GM21447 (cell line): Measurements from ENCODE around the gene PI4K2A.
"Not testable (repeated sequence)": the region's sequence is repeated elsewhere in the genome, so short reads cannot be mapped to it uniquely, and the experiment has no call there.

ENCODE experiments used
- ATAC-seq: cut with Tn5 transposase; IDR thresholded peaks from one replicate; pipeline ENCODE4 v1.9.1; 2021; ENCODE audit not compliant: unreplicated experiment

The PI4K2A gene

DNA sequence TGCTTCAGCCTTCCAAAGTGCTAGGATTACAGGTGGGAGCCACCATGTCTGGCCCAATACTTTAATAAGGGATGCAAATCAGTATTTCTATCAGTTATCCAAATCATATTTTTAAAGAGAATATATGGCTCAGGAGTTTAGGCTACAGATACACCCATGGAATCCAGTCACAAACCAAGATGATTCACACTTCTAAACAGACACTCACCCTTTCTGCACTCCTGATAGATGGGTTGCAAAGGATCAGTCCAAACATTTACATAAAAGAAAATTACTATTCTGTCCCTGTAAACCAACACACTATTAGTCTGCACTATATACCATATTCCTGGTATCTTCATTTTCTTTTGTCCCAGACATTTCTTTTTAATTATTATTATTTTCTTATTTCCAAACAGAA, 9.4 kb upstream of the PI4K2A start:
- no peak for ATAC-seq

DNA sequence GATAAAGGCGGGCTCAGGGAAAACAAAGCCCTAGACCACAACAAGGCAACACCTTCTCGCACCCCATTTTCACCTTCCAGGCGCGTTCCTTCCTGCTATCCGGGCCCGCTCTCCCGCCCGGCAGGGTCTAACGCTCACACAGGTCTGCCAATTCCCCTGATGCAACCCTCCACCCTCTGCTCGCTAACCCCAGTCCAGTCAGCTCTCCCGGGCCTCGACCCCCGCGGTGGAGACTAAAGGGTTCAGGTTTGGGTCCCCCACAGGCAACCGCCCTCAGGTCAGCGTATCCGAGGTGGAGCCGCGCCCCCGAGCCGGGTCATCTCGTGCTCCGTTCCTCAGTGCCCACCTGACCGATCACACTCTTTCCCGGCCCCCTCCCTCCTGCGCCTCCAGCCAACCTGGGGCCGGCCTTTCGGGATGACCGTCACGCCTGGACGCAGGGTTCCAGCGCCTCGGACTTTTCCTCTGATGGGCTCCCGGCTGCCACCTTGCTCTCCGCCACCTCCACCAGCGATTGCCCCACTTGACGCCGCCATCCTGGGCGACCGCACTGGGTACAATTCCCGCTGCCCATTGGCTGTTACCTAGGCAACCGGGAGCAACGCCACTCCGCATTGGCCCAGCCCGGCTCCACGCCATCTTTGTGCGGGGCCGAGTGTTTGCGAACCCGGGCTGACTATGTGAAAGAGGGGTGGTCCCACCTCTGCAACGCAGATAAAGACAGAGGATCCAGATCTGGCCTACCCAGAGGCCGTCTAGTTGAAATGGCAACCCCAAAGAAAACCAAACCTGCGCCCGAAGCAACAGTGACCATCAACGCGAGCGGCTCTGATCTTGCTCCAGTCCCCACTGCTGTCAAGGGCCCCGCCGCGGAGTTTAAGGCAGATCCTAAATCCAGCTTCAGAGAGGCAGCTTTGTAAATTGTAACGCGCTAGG, 7.3 kb upstream of the PI4K2A start, which contains the start of gene MORN4:
MORN4 (minus strand) TSS at position 552 of the 936 bp plus-strand sequence. CDS start 13,847 bp downstream, outside the sequence.
- ATAC-seq: peak; percentile 98

DNA sequence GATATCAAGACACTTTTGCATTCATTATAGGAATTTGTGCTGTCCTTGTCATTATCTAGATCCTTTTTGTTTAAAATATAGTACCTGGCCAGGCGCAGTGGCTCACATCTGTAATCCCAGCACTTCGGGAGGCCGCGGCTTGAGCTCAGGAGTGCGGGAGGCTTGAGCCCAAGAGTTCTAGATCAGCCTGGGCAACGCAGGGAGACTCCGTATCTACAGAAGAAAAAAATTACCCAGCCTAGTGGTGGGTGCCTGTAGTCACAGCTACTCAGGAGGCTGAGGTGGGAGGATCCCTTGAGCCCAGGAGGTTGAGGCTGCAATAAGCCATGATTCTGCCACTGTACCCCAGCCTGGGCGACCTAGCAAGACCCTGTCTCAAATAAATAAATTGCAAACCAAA, 6.5 kb upstream of the PI4K2A start:
- no peak for ATAC-seq

DNA sequence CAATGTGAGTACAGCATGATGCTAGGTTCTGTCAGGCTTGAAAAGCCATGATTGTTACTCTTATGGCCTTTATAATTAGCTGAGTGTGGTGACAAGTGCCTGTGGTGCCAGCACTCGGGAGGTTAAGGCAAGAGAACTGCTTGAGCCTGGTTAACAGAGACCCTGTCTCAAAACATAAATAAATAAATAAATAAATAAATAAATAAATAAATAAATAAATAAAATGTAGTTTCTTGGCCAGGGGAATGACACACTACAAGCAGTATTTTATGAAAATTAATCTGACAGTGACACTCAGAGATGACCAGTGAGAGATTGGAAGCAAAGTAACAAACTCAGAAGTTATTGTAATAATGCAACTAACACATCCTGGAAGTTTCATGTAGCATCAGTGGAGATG, 4.9 kb upstream of the PI4K2A start:
- no peak for ATAC-seq

DNA sequence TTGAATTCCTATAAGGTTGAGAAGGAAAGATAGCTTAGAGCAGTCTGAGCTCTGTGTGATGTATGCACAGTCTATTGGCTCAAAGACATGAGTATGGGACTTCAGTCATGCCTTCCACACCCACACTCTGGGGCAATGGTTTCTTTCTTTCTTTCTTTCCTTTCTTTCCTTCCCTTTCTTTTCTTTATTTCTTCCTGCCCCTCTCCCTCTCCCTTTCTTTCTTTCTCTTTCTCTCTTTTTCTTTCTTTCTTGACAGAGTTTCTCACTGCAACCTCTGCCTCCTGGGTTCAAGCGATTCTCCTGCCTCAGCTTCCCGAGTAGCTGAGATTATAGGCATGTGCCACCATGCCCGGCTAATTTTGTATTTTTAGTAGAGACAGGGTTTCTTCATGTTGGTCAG, 1.4 kb upstream of the PI4K2A start:
- ATAC-seq: not testable (repeated sequence)

DNA sequence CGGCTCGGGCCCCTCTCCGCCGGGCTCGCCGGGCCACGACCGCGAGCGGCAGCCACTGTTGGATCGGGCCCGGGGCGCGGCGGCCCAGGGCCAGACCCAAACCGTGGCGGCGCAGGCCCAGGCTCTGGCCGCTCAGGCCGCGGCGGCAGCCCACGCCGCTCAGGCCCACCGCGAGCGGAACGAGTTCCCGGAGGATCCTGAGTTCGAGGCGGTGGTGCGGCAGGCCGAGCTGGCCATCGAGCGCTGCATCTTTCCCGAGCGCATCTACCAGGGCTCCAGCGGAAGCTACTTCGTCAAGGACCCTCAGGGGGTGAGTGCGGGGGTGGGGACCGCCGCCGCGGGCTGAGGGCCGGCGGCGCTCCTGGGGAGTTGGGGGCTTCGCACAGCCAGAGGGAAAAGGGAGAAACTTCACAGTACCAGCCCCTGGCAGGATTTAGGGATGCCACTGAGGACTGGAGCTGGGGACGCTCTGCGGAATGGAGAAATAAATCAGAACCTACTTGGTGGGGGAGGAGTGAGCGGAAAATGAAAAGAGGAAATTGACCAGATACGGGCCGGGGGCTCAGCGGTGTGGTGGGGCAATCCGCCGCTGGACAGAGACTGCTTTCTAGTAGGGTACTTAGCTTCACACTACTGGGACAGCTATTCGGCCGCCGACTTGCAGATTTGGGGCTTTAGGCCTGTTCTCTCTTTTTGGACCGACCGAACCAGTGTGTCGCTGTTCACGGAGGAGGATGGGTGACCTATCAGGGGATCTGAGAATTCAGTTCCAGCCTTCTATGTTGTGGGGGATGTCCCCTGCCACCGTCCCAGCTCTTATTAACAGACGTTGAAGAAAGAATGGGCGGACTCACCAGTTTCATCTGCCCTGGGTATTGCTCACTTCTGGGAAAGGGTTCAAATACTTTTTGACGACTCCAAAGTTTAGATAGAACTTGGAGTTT, 669 bp downstream of the PI4K2A start:
- peak; percentile 9 for ATAC-seq

DNA sequence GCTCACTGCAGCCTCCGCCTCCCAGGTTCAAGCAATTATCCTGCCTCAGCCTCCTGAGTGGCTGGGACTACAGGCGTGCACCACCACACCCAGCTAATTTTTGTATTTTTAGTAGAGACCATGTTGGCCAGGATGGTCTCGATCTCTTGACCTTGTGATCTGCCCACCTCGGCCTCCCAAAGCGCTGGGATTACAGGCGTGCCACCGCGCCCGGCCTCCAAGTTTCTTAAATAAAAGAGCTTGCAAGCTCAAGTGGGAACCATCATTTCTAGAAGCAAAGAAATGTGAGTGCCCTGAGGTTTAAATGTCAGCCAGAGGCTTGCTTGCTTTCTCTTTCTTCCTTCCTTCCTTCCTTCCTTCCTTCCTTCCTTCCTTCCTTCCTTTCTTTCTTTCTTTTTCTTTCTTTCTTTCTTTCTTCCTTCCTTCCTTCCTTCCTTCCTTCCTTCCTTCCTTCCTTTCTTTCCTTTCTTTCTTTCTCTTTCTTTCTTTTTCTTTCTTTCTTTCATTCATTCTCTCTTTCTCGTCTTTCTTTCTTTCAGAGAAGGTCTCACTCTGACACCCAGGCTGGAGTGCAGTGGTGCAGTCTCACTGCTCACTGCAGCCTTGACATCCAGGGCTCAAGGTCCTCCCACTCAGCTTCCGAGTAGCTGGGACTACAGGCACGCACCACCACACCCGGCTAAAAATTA, 2.1 kb downstream of the PI4K2A start:
- ATAC-seq: not testable (repeated sequence)

DNA sequence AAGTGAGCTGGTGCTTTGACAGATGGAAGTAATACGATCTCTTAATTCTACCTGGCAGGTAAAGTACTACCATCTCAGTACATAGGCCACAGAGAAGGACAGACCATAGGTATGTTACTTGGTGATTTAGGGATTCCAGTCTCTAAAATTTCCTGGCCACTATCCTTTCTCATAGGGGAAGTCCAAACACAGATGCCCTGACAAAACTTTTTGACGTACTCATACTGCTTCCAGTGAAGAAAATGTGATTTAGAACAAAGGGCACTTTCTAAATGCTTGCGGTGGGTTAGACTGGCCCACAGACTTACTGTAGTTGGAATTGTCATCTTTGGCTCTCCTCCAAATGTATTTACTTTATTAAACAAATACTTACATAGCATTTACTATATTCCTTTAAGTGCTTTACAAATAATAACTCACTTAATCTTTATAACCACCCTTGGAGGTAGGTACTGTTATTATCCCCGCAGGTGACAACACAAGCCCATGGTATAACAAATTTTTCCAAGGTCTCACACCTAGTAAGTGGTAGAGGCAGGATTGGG, 3.0 kb downstream of the PI4K2A start:
- ATAC-seq: no peak

DNA sequence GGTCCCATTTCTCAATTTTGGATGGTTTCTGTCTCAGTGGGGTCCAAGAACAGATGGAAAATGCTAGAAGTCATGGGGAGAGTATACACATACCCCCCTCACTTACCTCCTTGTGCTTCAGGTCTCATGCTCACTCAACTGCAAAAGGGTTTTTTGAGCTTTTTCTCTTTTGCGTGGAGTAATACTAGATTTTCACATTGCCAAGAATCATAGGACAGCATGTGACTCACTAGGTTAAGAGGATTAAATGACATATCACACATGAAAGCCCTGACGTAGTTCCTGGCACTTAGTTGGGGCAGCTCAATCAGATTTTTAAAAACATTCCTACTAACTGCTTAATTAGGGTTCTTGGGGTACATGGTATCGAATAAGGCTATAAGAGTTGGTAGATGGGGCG, 4.5 kb downstream of the PI4K2A start:
- ATAC-seq: no peak

DNA sequence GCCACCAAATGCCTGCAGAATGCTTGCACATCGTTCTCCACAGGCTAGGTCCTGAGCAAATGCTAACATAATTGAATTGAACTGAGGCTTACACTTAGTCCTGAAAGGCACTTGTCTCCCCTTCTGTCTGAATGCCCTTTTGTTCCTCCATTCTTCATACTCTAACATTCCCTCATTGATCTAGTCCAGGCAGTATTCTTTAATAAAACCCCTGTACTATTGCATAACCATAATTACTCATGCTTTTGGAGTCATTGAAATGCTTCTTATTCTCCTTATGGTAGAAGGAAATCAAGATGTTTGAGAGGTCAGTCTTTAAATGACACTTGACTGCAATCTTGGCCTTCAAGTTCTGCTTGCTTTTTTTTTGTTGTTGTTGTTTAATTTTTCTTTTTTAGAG, 7.1 kb downstream of the PI4K2A start:
- ATAC-seq: no peak

DNA sequence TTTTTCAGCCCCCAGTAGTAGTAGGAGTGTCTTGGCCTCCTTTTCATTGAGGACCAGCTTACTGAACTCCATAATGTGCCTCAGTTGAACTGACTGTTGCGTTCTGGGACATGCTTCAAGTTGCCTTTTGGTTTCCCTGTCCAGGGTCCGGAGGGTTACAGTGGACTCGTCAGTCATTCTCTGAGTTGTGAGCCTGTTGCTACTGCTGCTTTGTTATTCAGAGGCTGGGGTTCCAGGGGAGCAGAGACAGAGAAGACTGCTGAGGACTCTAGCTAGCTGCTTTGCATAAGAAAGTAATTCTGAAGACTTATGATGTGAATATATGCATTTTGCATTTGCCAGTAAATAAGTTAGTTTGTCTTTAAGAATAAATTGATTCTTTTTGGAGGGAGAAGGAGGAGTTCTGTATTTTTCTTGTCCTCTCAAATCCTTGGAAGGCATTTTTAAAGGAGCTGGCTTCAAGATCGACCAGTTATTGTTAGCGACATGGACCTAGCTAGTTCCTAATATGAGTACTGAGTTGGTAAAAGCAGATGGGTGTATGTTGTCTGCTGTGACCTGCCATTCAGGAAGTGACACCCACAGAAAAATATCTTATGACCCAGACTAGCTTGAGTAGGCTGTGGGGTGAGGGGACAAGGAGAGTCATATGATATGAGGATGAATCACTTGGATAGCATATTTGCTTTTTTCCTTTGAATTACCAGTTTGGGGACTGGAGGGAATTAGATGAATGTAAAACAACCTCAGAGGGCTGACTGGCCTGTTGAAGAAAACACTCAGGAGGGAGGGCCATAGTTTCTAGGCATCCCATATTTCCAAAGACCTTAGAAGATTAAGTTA, 8.3 kb downstream of the PI4K2A start:
- peak; percentile 91 for ATAC-seq

DNA sequence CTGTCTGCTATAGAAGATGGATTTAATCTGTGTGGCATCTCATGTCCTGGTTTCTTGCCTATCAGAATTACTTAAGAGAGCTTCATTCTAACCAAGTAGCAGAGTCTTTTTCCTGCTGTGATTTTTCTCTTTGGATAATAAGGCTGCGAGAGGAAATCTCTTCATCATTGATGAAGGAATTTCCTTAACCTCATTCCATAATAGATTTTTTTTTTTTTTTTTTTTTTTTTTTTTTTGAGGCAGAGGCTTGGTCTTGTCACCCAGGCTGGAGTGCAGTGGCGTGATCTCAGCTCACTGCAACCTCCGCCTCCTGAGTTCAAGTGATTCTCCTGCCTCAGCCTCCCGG, 8.9 kb downstream of the PI4K2A start:
- ATAC-seq: not testable (repeated sequence)

DNA sequence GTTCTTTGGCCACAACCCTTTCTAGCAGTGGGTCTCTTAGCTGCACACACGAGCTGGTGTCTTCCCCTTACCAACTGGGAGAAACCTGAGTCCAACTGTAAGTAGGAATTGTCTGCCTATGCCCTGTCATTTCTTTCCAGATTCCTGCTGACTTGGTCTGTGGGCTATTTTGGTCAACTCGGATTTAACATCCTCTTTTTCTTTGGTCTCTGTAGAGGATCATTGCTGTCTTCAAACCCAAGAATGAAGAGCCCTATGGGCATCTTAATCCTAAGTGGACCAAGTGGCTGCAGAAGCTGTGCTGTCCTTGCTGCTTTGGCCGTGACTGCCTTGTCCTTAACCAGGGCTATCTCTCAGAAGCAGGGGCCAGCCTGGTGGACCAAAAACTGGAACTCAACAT, 10.3 kb downstream of the PI4K2A start:
- no peak for ATAC-seq

DNA sequence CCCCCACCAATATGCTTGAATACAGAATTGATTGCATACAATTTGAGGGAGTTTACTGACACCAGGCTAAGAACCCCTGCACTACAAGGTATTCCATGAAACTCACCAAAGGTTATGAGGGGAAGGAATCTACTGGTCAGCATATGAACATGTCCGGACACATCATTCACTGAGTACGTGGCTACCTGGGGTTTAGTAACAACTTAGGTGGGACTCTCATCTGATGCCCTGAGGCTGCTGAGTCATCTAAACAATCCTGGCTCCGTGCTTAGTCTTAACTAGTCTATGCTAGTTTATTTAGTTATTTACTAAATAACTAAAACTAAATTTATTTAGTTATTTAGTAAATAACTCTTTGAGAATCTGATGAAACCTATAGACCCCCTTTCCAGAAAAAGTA, 11.3 kb downstream of the PI4K2A start:
- no peak for ATAC-seq

DNA sequence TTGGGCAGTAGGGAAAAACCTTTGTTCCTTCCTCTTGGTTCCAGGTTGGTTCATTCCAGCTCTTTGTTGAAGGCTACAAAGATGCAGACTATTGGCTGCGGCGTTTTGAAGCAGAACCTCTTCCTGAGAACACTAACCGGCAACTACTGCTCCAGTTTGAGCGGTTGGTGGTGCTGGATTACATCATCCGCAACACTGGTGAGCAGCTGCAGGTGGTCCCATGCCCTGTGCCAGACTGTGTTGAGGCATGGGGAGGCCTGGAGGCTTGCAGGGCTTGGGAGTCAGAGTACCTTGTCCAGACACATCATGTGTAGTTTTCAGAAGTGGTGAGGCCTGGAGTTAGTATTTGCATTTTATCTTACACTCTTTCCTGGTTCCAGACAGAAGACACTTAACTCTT, 16.3 kb downstream of the PI4K2A start:
- no peak for ATAC-seq

DNA sequence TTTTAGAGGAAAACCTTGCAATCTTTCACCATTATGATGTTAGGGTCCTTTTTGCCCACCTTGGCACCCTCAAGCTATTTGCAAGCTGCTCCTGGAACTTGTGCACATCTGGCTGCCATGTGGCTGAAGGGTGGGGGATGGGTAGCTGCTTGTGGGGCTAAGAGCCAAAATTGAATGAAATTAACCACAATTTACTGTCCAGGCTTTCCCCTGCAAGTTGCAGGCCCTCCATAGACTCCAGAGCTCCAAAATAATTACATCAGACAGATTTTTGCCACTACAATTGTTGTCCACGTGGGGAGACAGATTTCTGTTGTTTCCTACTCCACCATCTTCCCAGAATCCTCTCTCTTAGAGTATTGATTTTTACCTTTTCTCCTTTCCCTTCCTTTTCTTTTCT, 19.1 kb downstream of the PI4K2A start:
- ATAC-seq: no peak

DNA sequence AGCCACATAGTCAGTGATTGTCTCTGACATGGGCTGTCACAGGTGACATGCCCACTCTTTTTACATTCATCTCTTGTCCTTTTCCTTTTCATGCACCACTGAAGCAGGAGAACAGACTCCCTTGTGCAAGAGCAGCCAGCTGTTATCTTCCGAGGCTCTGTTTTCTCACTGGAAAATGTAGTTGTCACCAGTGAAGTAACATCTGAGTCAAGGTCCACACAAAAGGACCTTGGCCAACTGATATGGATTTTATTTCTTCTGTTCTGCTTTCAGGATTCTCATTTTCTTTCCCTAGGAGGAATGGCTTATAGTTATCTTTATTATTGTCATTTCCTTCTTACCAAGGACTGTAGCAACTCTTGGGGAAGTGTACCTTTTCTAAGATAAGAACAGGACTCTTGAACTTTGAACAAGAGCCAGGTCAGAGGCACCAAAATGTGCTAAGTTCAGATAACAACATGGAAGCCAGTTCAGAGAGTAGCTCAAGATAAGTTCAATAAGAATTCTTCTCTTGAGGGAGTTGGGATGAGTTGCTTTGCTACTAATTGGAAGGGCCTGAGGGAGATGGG, 23.9 kb downstream of the PI4K2A start:
- ATAC-seq: no peak

DNA sequence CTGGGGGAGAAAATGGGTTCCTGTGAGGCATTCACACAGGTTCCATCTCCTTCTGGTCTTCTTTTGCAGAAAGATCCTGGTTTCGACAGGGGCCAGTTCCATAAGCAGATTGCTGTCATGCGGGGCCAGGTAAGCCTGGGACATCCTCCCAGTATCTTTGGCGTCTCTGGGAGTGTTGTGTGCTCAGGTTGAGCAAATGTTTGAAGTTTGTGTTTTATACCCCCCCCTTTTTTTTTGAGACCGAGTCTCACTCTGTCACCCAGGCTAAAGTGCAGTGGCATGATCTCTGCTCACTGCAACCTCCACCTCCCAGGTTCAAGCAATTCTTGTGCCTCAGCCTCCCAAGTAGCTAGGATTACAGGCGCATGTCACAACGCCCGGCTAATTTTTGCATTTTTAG, 26.5 kb downstream of the PI4K2A start:
- no peak for ATAC-seq

DNA sequence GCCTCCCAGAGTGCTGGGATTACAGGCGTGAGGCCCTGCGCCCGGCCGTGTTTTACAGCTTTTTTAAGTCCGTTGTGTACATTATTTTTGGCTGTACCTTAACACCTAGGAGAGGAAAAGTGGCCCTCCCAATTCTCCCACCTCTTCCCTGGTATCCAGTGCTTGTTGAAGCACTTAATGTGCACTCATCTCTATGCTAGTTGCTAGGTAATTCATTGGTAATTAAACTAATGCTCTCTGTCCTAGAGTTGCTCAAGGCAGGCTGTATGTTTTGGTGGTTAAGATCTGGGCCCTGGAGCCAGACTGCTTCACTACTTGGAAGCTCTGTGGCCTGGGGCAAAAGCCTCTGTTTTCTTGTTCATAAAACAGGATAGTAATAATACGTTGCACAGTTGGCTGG, 27.0 kb downstream of the PI4K2A start:
- no peak for ATAC-seq

DNA sequence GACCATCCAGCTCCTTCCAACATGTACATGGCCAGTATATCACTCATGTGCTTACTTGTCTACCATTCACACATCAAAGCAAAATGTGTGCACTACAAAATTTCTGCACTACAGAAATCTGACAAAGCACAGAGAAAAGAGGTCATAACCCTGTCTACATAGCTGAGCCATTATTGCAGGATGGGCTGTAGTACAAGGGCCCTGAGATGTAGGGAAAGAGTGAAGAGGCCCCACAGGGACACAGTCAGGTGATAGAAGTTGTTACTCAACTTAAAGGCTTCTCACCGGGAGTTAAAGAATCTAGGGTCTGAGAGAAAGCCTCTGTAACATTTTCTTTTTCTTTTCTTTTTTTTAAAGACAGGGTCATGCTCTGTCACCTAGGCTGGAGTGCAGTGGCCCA, 29.1 kb downstream of the PI4K2A start:
- no peak for ATAC-seq
